M059J (cell line): Measurements from ENCODE around the gene HS6ST3. TPM values are rescaled to one million over a fixed set of nuclear protein-coding genes. Genes with fewer than 3 reads are reported as not detected.
A peak's percentile ranks its signal among the peaks of the same experiment; 100 is the strongest.
"Not testable (repeated sequence)": the region's sequence is repeated elsewhere in the genome, so short reads cannot be mapped to it uniquely, and the experiment has no call there.

Source experiments
- DNase-seq: peaks from one replicate; pipeline ENCODE4 v3.0.0-alpha.2; 2012; ENCODE audit warnings: low read depth
- total RNA-seq: library from RNA; depleted of rRNA; stranded (reverse); fragments of >200 nt; shearing (Covaris generic); gene quantifications from 2 replicates; pipeline ENCODE4 v1.2.3, GENCODE V29; 2014

The HS6ST3 gene
- total RNA-seq, 1 experiment from 2014 or later = 2.8 TPM

GRCh38 chr13:96726651-96727050 lies 636.7 kb downstream of the HS6ST3 start:
- no peak for DNase-seq

- DNase-seq = no peak
Observed at GRCh38 chr13:96728463-96728862, 638.6 kb downstream of the HS6ST3 start.

- DNase-seq = peak; percentile 57
Observed at GRCh38 chr13:96730676-96731075, 640.8 kb downstream of the HS6ST3 start.

GRCh38 chr13:96734499-96734898 lies 644.6 kb downstream of the HS6ST3 start:
- DNase-seq = no peak

- peak; percentile 15 for DNase-seq
Observed at GRCh38 chr13:96741779-96742178, 651.9 kb downstream of the HS6ST3 start.

GRCh38 chr13:96743296-96744089 lies 653.6 kb downstream of the HS6ST3 start:
- DNase-seq = no peak

- no peak for DNase-seq
Observed at GRCh38 chr13:96744367-96745331, 654.7 kb downstream of the HS6ST3 start.

GRCh38 chr13:96746886-96747285 lies 657.0 kb downstream of the HS6ST3 start:
- DNase-seq = no peak

GRCh38 chr13:96749825-96750224 lies 659.9 kb downstream of the HS6ST3 start:
- DNase-seq = no peak

- no peak for DNase-seq
Observed at GRCh38 chr13:96751089-96751488, 661.2 kb downstream of the HS6ST3 start.

- DNase-seq = peak; percentile 33
Observed at GRCh38 chr13:96762876-96763275, 673.0 kb downstream of the HS6ST3 start.

GRCh38 chr13:96766306-96766705 lies 676.4 kb downstream of the HS6ST3 start:
- no peak for DNase-seq

GRCh38 chr13:96768524-96768923 lies 678.6 kb downstream of the HS6ST3 start:
- DNase-seq = no peak

- no peak for DNase-seq
Observed at GRCh38 chr13:96769874-96770273, 680.0 kb downstream of the HS6ST3 start.

GRCh38 chr13:96771486-96772367 lies 681.8 kb downstream of the HS6ST3 start:
- no peak for DNase-seq

- no peak for DNase-seq
Observed at GRCh38 chr13:96772426-96772825, 682.5 kb downstream of the HS6ST3 start.

- not testable (repeated sequence) for DNase-seq
Observed at GRCh38 chr13:96778302-96778701, 688.4 kb downstream of the HS6ST3 start.

- DNase-seq = peak; percentile 47
Observed at GRCh38 chr13:96779691-96780090, 689.8 kb downstream of the HS6ST3 start.

- DNase-seq = no peak
Observed at GRCh38 chr13:96780105-96780504, 690.2 kb downstream of the HS6ST3 start.

- peak; percentile 55 for DNase-seq
Observed at GRCh38 chr13:96781141-96781540, 691.2 kb downstream of the HS6ST3 start.

GRCh38 chr13:96782186-96782585 lies 692.3 kb downstream of the HS6ST3 start:
- no peak for DNase-seq

- no peak for DNase-seq
Observed at GRCh38 chr13:96783057-96783456, 693.1 kb downstream of the HS6ST3 start.
